ENCODE results near the gene ARHGAP29. TPM values are rescaled to one million over a fixed set of nuclear protein-coding genes. Genes with fewer than 3 reads are reported as not detected.
A peak's percentile ranks its signal among the peaks of the same experiment; 100 is the strongest.

Gene ARHGAP29
- total and polyA plus RNA-seq, 2 experiments from 2014 or later = 7.4 to 8.1 TPM

DNA sequence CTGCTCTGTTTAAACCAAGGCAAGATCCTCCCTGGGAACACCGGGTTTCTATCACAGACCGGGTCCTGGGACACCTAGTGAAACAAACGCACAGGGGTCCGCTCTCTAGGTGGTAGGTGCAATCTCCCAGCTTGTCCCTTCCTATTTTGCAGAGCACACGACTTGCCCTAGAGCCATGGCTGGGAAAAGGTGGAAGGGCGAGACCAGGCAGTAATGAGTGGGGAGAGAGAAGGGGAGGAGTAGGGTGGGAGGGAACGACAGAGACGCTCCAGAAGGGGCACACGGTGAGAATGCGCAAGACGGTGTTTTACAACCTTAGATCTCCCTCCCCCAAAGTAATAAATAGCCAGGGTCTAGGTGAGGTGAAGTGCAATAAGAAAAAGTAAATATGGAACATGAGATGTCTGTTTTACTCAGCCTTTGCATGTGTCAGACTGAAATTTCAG, 9.3 kb upstream of the ARHGAP29 start:
- TF ChIP-seq, protein P1, sequence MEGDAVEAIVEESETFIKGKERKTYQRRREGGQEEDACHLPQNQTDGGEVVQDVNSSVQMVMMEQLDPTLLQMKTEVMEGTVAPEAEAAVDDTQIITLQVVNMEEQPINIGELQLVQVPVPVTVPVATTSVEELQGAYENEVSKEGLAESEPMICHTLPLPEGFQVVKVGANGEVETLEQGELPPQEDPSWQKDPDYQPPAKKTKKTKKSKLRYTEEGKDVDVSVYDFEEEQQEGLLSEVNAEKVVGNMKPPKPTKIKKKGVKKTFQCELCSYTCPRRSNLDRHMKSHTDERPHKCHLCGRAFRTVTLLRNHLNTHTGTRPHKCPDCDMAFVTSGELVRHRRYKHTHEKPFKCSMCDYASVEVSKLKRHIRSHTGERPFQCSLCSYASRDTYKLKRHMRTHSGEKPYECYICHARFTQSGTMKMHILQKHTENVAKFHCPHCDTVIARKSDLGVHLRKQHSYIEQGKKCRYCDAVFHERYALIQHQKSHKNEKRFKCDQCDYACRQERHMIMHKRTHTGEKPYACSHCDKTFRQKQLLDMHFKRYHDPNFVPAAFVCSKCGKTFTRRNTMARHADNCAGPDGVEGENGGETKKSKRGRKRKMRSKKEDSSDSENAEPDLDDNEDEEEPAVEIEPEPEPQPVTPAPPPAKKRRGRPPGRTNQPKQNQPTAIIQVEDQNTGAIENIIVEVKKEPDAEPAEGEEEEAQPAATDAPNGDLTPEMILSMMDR (IDR thresholded peaks at IDR 0.05; ENCODE audit: low read depth, low read length) = no peak
- Histone ChIP-seq H3K9me3 (ENCODE audit: low read depth) (no peaks in the 10 kb centered on the region), H3K27ac (no peak overlapping the region), H3K4me1 (ENCODE audit: low read depth) (no peaks in the 10 kb centered on the region), H3K27me3 (peaks cover 64% of the 10 kb centered on the region), H3K36me3 (no peaks in the 10 kb centered on the region), H3K4me3 (peak overlapping the region; percentile 88)
- DNase-seq (ENCODE audit: low read depth in 1 of 2, low spot score in 1 of 2) = peak; percentile 4 to 40

DNA sequence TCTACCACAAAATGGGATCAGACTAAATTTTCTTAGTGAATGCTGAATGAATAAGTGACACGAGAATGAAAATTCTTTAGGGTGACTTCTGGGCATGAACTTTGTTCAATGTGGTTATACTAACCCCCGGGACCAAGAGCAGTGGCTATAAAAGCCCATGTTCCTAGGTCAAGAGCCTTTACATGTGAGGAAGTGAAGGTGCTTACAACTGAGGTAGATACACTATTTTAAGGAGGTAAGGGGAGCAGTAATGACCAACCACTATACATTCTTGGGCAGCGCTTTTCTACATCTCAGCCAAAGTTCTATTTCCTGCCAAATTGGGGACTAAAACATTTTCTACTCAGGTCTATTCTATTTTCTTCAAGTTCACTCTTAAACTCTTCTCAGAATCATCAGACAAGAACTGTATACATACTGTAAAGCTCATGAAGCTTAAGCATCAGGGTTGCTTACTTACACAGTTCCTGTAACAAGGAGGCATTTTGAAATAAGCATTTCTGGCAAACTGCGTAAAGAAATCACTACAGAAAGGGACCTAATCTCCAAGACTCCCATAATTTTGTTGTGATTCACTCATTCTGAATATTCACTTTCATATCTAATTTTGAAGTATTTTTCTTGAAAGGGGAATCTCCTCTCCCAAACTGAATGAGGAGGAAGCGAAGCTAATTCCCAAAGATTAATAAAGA, 8.5 kb upstream of the ARHGAP29 start:
- Histone ChIP-seq H3K4me1 (ENCODE audit: low read depth) (no peaks in the 10 kb centered on the region), H3K36me3 (no peaks in the 10 kb centered on the region), H3K27ac (no peak overlapping the region), H3K9me3 (ENCODE audit: low read depth) (no peaks in the 10 kb centered on the region), H3K4me3 (no peak overlapping the region), H3K27me3 (peaks cover 57% of the 10 kb centered on the region)
- DNase-seq (ENCODE audit: low read depth in 1 of 2, low spot score in 1 of 2) = peak in 1 of 2 donors; percentile 73
- TF ChIP-seq, protein P1 (IDR thresholded peaks at IDR 0.05; ENCODE audit: low read depth, low read length) = no peak

DNA sequence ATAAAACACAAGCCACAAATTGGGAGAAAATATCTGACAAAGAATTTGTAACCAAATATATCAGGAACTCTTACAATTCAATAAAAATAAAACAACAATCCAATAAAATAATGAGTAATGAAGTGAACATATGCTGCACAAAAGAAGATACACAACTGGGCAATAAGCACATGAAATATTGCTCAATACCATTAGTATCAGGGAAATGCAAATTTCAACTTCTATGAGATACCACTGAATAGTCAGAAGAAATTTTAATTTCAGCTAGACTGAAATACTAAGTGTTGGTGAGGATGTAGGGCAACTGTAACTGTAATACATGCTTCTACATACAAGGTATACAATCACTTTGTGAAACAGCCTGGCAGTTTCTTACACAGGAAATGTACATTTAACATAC, 7.4 kb upstream of the ARHGAP29 start:
- no peak overlapping the region for H3K27ac ChIP-seq
- H3K4me1 ChIP-seq (ENCODE audit: low read depth) = no peaks in the 10 kb centered on the region
- H3K27me3 ChIP-seq = peaks cover 46% of the 10 kb centered on the region
- H3K9me3 ChIP-seq (ENCODE audit: low read depth) = no peaks in the 10 kb centered on the region
- TF ChIP-seq, protein P1 (IDR thresholded peaks at IDR 0.05; ENCODE audit: low read depth, low read length) = no peak
- no peaks in the 10 kb centered on the region for H3K36me3 ChIP-seq
- H3K4me3 ChIP-seq = no peak overlapping the region
- no peak for DNase-seq (ENCODE audit: low read depth in 1 of 2, low spot score in 1 of 2)

DNA sequence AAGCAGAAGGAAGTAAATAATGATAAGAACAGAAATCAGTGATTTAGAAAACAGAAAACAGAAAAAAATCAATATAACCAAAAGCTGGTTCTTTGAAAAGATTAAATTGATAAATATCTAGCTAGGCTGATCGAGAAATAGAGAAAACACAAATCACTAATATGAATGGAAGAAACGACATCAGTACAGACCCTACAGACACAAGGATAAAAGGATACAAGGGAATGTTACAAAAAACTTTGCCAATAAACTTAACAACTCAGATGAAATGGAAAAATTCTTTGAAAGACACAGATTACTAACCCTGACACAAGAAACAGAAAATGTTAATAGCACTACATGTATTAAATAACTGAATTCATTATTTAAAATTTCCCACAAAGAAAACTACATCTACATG, 6.3 kb upstream of the ARHGAP29 start:
- peak in 1 of 2 donors; percentile 7 for DNase-seq (ENCODE audit: low read depth in 1 of 2, low spot score in 1 of 2)
- Histone ChIP-seq H3K27me3 (peaks cover 35% of the 10 kb centered on the region), H3K27ac (no peak overlapping the region), H3K4me1 (ENCODE audit: low read depth) (no peaks in the 10 kb centered on the region), H3K4me3 (no peak overlapping the region), H3K9me3 (ENCODE audit: low read depth) (no peaks in the 10 kb centered on the region), H3K36me3 (no peaks in the 10 kb centered on the region)
- TF ChIP-seq, protein P1 (IDR thresholded peaks at IDR 0.05; ENCODE audit: low read depth, low read length) = no peak

DNA sequence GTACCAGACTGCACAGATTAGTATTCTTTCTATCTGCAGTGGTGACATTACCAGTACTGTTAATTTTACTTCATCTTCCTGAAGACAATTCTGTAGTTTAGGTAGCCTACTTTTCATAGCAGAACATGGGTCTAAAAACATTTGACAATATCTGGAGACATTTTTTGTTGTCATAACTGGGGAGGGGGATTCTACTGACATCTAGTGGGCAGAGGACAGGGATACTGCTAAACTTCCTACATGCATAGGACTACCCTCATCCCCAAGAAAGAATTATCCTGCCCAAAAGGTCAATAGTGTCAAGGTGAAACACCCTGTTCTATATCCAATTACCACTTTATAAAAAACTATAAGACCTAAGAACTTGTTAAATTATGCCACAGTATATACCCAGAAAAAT, 3.4 kb upstream of the ARHGAP29 start:
- Histone ChIP-seq H3K27ac (no peak overlapping the region), H3K27me3 (peaks cover 15% of the 10 kb centered on the region), H3K36me3 (no peaks in the 10 kb centered on the region), H3K4me3 (no peak overlapping the region), H3K4me1 (ENCODE audit: low read depth) (no peaks in the 10 kb centered on the region), H3K9me3 (ENCODE audit: low read depth) (no peaks in the 10 kb centered on the region)
- peak; percentile 48 to 51 for DNase-seq (ENCODE audit: low read depth in 1 of 2, low spot score in 1 of 2)
- TF ChIP-seq, protein P1 (IDR thresholded peaks at IDR 0.05; ENCODE audit: low read depth, low read length) = peak; percentile 44
